Measurements from ENCODE around the gene TEDC1.
A peak's percentile ranks its signal among the peaks of the same experiment; 100 is the strongest.

TEDC1 gene

GRCh38 chr14:105458571-105458970 lies 32.5 kb upstream of the TEDC1 start:
- DNase-seq = no peak

GRCh38 chr14:105460116-105460515 lies 30.9 kb upstream of the TEDC1 start:
- DNase-seq = no peak

DNA sequence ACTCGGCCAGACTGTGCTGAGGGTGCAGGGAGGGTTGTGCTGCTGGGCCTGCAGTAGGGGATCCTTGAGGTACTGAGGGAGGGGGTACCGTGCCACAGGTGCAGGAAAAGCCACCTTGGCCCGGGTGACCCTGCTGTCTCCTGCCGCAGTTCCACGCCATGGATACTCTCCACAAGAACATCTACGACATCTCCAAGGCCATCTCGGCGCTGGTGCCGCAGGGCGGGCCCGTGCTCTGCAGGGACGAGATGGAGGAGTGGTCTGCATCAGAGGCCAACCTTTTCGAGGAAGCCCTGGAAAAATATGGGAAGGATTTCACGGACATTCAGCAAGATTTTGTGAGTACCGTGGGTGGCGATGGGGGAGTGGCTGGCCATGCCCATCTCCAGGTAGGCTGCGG lies 30.4 kb upstream of the TEDC1 start:
- DNase-seq = no peak

DNA sequence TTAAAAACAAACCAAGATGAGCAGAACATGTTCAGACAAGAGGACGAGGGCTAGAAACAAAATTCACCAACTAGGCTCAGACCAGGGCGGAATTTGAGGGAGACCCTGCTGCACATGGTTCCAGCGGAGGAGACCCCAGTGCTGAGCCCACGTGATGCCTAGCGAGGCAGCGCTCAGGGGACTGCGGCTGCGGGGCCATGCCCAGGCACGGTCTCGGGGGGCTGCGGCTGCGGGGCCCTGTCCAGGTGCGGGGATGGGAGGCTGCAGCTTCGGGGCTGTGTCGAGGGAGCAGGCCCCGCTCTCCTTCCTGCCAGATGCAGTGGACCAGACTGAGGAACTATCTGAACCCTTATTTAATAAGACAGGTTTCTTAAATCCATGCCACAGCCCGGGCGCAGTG lies 29.1 kb upstream of the TEDC1 start:
- no peak for DNase-seq

DNA sequence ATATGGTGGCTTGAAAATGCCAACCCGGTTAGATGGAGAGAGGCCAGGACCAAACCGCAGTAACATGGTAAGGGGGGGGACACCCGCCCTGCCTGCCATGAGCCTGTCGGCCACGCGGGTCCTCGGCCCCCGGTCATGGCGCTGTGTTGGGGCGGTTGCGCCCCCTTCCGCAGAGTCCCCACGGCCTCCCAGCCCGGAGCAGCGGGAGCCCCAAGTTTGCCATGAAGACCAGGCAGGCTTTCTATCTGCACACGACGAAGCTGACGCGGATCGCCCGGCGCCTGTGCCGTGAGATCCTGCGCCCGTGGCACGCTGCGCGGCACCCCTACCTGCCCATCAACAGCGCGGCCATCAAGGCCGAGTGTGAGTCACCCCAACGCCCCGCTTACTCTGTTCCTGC lies 26.5 kb upstream of the TEDC1 start:
- DNase-seq = no peak

DNA sequence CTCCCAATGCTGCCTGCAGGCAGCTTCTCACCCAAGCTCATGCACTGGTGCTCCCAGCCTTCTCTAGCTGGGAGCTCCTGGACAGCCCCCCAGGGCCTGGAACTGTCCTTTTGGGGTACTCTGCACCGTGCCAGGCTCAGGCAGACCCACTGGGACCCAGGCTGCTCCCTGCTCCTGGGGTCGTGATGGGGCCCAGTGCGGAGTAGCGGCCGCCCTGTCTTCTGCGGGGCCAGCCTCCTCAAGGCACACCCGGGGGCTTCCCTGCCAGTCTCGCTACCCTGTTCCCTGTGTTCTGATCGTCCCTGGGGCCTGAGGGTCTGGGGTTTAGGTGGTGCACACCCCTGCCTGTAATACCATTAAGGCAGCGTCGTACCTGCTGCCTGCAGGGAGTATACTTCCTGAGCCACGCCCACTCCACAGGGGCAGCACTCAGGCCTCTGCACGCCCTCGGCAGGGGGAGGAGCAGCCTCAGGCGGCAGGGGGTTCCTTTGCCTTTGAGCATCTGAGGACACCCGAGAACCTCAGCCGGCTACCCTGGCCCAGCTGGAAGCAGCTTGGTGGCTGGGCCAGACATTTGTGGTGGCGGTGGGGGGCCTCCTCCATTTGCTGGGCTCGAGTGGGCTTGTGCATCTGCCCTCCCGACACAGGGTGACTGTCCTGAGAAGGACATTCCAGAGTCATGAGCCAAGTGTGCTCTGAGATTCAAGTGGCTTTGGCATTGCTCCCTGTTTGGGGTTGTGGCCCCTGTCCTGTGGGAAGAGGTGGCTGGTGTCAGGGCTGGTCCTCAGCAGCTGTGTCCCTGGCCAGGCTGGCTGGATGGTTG lies 25.6 kb upstream of the TEDC1 start:
- DNase-seq = no peak

- no peak for DNase-seq
Measured at GRCh38 chr14:105466531-105467248, 24.4 kb upstream of the TEDC1 start.

GRCh38 chr14:105467249-105467941 lies 23.7 kb upstream of the TEDC1 start:
- DNase-seq = no peak

DNA sequence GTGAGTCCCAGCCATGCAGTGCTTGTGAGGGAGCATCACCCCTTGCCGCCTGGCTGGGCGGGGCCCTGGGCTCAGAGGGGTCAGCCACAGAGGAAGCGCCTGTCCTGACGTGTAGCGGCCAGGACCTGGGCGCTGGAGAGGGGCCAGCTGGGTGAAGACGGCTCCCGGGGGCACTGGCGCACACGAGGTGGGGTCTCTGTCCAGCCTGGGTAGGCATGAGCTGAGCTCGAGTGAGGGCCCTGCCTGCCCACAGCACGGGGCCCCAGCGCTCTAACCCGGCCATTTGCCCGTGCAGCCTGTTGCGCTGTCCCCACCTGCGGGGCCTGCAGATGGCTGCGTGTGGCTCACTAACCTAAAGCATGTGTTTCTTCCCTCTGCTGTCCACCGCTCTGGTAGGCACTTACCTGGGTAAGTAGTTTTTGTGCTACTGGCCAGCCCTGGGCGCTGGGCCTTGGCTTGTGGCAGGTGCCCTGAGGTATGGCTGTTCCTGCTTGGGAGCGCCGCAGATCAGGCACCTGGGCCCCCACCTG lies 23.0 kb upstream of the TEDC1 start:
- no peak for DNase-seq

DNA sequence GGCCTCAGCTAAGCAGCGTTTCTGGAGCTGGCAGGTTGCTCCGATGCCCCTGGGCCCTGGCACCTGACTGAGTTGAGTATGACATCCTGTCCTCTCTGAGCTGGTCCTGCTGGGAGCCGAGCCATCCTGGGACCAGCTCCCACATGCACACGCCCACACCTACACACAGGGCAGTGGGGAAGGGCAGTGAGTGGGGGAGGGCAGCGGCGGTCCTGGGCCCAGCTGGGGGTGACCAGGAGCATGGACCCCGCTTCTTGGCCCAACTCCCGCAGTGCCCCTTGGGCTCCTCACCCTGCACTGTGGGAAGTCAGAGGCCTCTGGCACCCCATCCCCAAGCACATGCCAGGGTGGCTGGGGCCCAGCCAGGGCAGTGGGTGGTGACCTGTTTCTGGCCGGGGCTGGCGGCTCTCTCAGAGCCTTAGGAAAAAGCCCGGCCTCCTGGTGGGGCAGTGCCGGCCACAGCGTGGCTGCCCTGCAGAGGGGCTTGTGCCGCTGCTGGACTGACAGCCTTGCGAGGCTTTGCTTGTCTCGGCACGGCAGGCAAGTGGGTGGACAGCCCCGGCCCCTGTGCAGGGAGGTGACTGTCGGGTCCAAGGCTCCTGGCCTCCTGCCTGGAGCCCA lies 22.3 kb upstream of the TEDC1 start:
- DNase-seq = no peak

- DNase-seq = no peak
Measured at GRCh38 chr14:105469456-105470349, 21.3 kb upstream of the TEDC1 start.

- DNase-seq = no peak
Measured at GRCh38 chr14:105470350-105471296, 20.4 kb upstream of the TEDC1 start.

GRCh38 chr14:105471297-105471821 lies 19.7 kb upstream of the TEDC1 start:
- DNase-seq = no peak

DNA sequence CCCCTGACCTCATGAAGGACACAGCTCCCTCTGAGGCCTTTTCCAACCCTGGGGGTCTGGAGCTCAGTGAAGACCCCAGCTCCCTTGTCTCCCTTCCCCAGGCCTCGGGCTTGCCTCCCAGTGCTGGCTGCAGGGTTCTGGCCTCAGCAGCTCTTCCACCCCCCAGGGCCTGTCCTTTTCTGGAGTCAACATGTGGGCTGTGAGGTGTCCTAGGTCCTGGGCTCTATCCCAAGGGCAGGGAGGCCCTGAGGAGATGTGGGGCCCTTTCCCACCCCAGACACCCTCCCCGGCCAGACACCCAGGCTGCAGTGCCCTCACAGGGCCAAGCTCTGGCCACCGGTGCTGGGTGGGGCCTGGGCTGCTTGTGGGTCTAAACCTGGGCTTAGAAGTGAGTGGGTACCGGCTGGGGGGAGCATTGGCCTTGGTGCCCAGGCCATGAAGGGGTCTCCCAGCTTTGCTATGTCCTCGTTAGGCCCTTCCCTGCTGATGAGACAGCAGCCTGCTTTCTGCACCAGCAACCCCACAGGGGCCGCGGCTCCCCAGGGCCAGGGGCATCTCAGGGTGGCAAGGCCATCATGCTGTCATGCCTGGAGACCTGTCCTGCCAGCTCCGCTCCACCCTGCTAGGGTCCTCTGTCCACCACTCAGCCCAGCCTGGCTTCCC lies 19.1 kb upstream of the TEDC1 start:
- no peak for DNase-seq

- no peak for DNase-seq
Measured at GRCh38 chr14:105472486-105472991, 18.5 kb upstream of the TEDC1 start.

DNA sequence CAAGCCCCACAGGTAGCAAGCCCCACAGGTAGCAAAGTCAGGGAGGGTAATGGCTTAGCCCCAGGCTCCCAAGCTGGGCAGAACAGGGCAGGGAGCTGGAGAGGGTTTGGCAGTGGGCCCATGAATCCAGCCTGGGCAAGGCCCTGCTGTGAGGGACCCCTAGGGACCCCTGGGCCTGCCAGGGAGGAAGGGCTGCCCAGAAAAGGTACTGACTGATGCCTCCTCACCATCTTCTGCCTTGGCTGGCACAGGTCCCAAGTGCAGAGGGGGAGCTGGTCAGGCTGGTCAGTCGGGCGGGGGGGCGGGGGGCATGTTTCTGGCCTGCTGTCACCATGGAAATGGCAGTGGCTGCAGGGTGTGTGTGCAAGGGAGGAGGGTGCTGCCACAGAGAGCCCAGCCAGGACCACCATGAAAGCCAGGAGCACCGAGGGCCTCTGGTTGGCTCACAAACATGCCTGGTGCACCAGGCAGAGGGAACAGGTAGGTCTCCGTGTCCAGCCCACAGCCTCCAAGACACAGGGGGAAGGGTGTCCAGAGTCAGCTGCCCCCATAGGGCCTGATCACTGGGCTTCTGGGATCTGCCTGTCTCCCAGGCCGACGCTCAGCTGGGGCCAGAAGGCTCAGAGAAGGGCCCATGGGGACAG lies 17.9 kb upstream of the TEDC1 start:
- no peak for DNase-seq

DNA sequence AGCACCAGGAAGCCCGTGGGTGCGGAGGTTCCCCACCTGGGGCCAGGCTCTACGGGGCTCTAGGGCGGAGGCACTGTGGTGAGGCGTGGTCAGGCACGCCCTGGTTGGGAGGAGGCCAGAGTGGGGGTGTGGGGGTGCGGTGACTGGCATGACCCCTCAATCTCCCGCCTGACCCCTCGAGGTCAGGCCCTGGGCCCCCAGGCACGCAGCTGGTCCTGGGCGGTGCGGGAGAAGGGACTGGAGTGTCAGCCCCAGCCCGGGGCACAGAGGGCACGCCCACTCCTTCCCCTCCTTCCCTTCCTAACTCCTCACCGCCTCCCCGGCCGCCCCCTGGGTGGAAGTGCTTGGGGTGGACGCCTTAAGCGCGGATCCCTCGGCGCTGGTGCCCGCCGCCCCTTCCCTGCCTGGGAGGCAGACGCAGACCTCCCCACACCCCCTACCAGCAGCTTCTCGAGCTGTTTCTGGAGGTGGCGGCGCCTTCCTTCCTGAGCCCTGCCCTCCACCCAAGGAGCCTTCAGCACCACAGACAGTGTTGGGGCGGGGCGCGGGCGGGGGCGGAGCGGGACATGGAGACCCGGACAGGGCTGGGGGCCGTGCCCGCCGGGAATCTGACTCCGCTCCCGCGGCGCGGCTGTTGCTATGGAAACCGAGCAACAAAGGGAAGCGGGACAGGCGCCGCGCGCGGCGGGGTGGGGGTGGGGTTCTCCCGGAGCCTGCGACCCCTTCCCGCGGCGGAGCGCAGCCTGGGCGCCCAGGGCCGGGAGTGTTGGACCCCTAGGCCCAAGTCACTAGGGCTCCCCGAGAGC lies 17.2 kb upstream of the TEDC1 start:
- DNase-seq = peak; percentile 40

All from NCI-H524 treated with DMSO at 0.1 percent for 48 hours (cell line).